GM06990 (cell line): ENCODE results near the gene LTBP3.

Experiments
- DNase-seq: peaks from one replicate; pipeline ENCODE4 v3.0.0-alpha.2; 2011; ENCODE audit not compliant: insufficient read length; ENCODE audit errors: extremely low read depth
- H3K27me3 ChIP-seq: replicated peaks from 2 replicates; pipeline ENCODE4 v1.6.0; 2011; ENCODE audit warnings: low read length; ENCODE audit not compliant: control insufficient read depth, insufficient read depth
- H3K36me3 ChIP-seq: 2 replicates; pipeline ENCODE4 v1.5.1; 2011; ENCODE audit warnings: low read length; ENCODE audit not compliant: control insufficient read depth, insufficient read depth
- H3K4me3 ChIP-seq: replicated peaks from 2 replicates; pipeline ENCODE4 v1.5.1; 2011; ENCODE audit warnings: low read depth, mild to moderate bottlenecking, control low read depth, low read length
- TF ChIP-seq, protein P1 (sequence below): IDR thresholded peaks from 2 replicates; pipeline ENCODE4 v1.5.1; 2011; ENCODE audit warnings: low read length, control low read depth, mild to moderate bottlenecking, inconsistent platforms; ENCODE audit not compliant: insufficient read depth, poor library complexity, severe bottlenecking

The LTBP3 gene

DNA sequence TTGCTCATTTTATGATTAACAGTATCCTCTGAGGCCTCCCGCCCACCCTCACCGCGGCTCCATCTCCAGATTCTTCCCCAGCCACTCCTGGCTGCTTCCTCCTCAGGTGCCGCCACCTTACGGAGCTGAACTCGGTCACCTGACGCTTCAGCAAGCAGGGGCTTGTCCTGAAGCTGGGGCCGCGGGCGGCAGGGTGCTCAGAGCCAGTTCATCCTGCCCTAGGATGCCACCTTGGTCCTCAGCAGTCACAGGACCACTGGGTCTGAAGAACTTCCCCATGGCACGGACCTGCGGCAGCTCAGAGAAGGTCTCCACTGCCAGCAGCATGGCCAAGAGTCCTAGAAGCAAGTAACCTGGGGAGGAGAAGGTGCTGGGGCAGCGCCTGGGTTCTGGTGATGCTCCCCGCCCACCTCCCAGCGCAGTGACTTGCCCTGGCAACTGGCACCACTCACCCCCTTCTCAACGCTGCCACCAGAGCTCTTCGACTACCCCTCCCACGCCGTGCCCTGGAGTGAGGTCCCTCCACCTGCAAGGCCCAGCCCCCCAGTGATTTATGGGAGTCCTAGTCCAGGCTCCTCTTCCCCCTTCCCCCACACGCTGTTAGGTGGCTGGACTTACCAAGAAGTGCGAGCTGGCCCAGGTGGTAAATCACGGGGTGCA, 34.8 kb upstream of the LTBP3 start:
- H3K4me3 ChIP-seq: no peak overlapping the region

GRCh38 chr11:65591939-65592857, 34.0 kb upstream of the LTBP3 start:
- H3K4me3 ChIP-seq: no peak overlapping the region
- H3K36me3 ChIP-seq: peaks cover 21% of the 10 kb centered on the region
- no peaks in the 10 kb centered on the region for H3K27me3 ChIP-seq
- no peak for DNase-seq
- TF ChIP-seq, protein P1, sequence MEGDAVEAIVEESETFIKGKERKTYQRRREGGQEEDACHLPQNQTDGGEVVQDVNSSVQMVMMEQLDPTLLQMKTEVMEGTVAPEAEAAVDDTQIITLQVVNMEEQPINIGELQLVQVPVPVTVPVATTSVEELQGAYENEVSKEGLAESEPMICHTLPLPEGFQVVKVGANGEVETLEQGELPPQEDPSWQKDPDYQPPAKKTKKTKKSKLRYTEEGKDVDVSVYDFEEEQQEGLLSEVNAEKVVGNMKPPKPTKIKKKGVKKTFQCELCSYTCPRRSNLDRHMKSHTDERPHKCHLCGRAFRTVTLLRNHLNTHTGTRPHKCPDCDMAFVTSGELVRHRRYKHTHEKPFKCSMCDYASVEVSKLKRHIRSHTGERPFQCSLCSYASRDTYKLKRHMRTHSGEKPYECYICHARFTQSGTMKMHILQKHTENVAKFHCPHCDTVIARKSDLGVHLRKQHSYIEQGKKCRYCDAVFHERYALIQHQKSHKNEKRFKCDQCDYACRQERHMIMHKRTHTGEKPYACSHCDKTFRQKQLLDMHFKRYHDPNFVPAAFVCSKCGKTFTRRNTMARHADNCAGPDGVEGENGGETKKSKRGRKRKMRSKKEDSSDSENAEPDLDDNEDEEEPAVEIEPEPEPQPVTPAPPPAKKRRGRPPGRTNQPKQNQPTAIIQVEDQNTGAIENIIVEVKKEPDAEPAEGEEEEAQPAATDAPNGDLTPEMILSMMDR: no peak

More for the DNA sequence above, 34.8 kb upstream of the LTBP3 start:
- peaks cover 24% of the 10 kb centered on the region for H3K36me3 ChIP-seq
- H3K27me3 ChIP-seq: no peaks in the 10 kb centered on the region
- no peak for DNase-seq
- TF ChIP-seq, protein P1: no peak

DNA sequence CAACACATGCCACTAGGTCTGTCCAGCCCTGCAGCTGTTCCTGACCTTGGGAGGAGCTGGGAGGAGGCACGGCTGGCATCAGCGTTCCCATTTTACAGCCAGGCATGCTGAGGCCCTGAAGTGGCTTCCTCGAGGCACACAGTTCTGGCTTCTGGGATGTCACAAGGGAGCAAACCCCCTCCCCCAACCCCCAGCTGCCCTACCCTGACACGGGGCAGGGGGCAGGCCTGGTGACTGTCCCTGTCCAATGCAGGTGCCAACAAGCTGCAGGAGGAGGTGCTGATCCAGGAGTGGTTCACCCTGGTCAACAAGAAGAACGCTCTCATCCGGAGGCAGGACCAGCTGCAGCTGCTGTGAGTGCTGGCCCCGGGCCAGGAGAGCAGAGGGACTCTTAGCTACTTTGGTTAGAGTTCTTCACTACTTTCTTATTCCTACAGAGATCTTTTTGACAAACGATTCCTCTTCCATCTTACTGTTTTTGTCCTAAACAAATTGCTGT, 32.1 kb upstream of the LTBP3 start:
- DNase-seq: no peak
- TF ChIP-seq, protein P1: no peak
- Histone ChIP-seq H3K4me3 (no peak overlapping the region), H3K27me3 (no peaks in the 10 kb centered on the region), H3K36me3 (peaks cover 29% of the 10 kb centered on the region)

DNA sequence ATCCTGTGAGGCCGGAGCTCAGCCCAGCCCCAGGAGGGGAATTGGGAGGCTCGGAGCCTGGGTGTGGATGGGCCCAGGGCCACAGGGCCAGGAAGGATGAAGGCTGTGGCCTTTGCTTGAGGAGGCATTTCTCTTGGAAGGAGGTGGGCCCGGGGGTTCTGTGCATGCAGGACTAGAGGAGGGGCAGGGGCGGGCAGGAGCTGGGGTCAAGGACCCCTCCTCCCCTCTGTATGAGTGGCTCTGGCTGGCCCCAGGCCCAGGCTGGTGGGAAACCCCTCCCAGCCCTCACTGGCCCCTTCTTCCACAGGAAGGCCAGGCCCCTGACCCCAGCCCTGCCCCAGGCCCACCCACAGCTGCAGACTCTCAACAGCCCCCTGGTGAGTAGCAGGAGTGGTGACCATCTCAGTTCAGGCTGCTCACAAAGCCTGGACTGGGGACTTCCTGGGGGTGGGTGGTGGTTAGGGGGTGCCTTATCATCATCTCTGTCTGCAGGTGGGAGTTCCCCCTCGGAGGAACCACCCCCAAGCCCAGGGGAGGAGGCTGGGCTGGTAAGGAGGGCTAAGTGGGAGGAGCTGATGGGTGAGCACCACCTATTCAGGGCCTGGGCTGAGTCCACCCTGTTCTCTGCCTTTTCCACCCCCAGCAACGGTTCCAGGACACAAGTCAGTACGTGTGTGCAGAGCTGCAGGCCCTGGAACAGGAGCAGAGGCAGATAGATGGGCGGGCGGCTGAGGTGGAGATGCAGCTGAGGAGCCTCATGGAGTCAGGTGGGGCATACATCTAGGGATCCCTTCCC, 31.5 kb upstream of the LTBP3 start:
- TF ChIP-seq, protein P1: no peak
- H3K27me3 ChIP-seq: no peaks in the 10 kb centered on the region
- peaks cover 29% of the 10 kb centered on the region for H3K36me3 ChIP-seq
- H3K4me3 ChIP-seq: no peak overlapping the region
- peak; percentile 71 for DNase-seq

GRCh38 chr11:65588199-65589054, 30.3 kb upstream of the LTBP3 start:
- no peaks in the 10 kb centered on the region for H3K27me3 ChIP-seq
- TF ChIP-seq, protein P1: peak; percentile 93
- DNase-seq: peak; percentile 93
- peak overlapping the region; percentile 50 for H3K4me3 ChIP-seq
- peaks cover 34% of the 10 kb centered on the region for H3K36me3 ChIP-seq
